WI38 (cell line): ENCODE data around the gene TCEAL1.
A peak's percentile ranks its signal among the peaks of the same experiment; 100 is the strongest.

Experiments used
- H3K4me3 ChIP-seq: 2 replicates; pipeline ENCODE4 v1.5.1; 2011; ENCODE audit warnings: low read depth, mild to moderate bottlenecking, control low read depth, low read length
- CTCF ChIP-seq: IDR thresholded peaks from 2 replicates; pipeline ENCODE4 v1.5.1; 2012; ENCODE audit warnings: low read depth, mild to moderate bottlenecking, control low read depth, low read length

Gene TCEAL1

DNA sequence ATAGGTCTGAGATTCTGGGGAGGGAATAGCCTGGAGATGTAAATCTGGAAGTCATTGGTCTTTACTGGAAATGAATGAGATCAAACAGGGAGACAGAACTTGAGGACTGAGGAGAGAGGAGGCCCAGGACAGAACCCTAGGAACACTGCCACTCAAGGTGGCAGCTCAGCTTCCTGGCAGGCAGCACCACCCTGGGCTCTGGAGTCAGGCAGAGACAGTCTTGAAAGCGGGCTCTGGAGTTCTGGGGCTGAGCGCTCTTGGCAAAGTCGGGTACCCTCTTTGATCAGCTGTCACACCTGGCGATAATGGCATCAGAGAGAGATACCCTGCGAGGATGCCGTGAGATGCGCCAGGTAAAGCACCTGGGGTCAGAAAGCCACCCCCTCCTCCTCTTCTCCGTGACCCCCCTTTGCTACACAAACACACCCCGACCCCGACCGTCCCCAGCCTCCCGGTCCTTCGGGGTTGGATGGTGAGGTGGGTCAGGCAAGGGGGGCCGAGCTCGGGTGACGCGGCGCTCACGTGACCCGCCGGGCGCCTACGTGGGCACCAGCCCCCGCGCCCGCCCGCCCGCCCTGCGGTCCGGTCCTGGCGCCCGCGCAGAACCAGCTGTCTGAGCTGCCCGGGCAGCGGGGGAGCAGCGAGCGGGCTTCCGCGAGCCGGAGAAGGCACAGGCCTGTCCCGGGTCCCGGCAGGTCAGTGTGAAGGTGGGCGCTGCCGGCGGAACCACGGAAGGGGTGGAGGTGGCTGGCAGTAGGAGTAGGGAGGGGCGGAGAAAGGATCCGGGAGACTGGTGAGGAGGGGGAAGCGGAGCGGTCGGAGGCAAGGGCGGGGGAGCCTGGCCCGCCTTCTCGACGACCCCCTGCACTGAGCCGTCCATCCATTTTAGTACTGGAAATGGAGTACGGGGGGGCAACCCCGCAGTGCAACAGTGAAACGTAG is 21.1 kb upstream of the TCEAL1 start, which contains the start of gene TCEAL3:
TSS of gene TCEAL3 (plus strand) at position 600 of the 942 bp plus-strand sequence. CDS start 1,102 bp downstream, outside the sequence.
- H3K4me3 ChIP-seq, result peak within 1 kb of the TSS; percentile 70
- no peak for TF ChIP-seq CTCF

DNA sequence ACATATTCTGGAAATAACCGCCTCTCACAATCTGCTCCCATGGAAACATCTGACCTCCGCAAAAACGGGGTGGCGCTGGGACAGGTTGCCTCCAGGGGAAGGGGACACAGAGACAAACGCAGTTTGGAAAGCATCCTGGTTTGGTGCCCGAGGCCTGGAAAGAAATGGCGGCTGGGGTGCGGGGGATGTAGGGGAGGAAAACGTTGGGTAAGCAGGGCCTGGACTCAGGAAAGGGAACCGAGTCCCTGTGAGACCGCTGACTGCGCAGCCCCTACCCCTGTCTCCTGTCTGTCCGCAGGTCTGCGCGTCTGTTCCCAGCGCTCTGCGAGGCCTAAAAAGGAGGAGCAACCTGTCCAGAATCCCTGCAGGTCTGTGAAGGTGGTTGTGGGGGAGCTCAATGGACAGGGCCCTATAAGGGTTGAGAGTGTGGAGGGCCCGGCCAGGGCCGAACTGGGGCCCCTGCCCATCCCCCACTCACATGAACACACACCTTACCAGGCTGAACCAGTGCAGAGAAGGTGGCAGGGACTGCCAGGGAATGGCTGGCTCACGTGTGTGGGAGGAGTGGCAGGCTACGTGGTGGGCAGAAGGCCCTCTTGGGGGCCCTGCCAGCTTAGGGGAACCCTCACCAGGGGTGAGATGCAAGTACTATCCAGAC is 20.3 kb upstream of the TCEAL1 start:
- no peak for TF ChIP-seq CTCF
- peak overlapping the region; percentile 70 for H3K4me3 ChIP-seq

DNA sequence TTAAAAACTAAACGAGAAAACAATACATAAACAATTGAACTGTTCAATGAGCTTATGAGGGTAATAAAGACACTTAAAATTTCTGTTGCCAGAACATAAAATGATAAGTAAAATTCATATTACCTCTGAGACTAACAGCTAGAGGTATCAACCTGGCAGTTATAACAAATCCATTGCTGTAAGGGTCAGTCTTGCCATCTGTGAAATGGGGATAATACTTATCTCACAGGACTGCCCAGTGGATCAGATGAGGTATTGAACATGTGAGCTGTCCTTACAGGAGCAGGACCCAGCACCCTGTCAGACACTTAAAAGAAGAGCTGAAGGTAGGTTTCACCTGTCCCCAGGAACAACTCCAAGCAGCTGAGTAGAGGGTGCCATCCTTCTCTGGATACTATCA is 18.5 kb upstream of the TCEAL1 start:
- no peak overlapping the region for H3K4me3 ChIP-seq
- TF ChIP-seq CTCF, result no peak

- H3K4me3 ChIP-seq, result no peak overlapping the region
- no peak for TF ChIP-seq CTCF
Measured at GRCh38 chrX:103613362-103613890, 15.3 kb upstream of the TCEAL1 start.

- TF ChIP-seq CTCF, result no peak
- no peak overlapping the region for H3K4me3 ChIP-seq
Measured at GRCh38 chrX:103614999-103615398, 13.8 kb upstream of the TCEAL1 start.

GRCh38 chrX:103615781-103616371 is 12.9 kb upstream of the TCEAL1 start:
- no peak overlapping the region for H3K4me3 ChIP-seq
- no peak for TF ChIP-seq CTCF
